GM12801 (cell line): ENCODE data around the gene PSMA5.

Experiments
- CTCF ChIP-seq: IDR thresholded peaks from one replicate; pipeline ENCODE4 v1.5.1; 2011; ENCODE audit warnings: control low read depth; ENCODE audit not compliant: insufficient read length; ENCODE audit errors: extremely low read depth

Gene PSMA5

GRCh38 chr1:109397581-109398342 is 28.5 kb downstream of the PSMA5 start, which contains the start of gene SORT1:
Gene SORT1 (minus strand): TSS chr1:109397918. CDS start chr1:109397892, 26 bp downstream.
- no peak for TF ChIP-seq CTCF

GRCh38 chr1:109396871-109397580 is 29.2 kb downstream of the PSMA5 start:
- TF ChIP-seq CTCF = no peak

GRCh38 chr1:109396513-109396839 is 29.8 kb downstream of the PSMA5 start:
- no peak for TF ChIP-seq CTCF

GRCh38 chr1:109395602-109396512 is 30.4 kb downstream of the PSMA5 start:
- no peak for TF ChIP-seq CTCF

GRCh38 chr1:109394591-109395281 is 31.5 kb downstream of the PSMA5 start:
- TF ChIP-seq CTCF = no peak

GRCh38 chr1:109393617-109394233 is 32.5 kb downstream of the PSMA5 start:
- no peak for TF ChIP-seq CTCF
